Mucosa of gallbladder (tissue), 1 donor: ENCODE data around the gene TUBG2. TPM values are rescaled to one million over a fixed set of nuclear protein-coding genes. Genes with fewer than 3 reads are reported as not detected.

Source experiments
- DNase-seq: peaks from one replicate; pipeline ENCODE4 v3.0.0-alpha.2; 2020; ENCODE audit warnings: low spot score
- total RNA-seq: library from RNA; stranded (reverse); gene quantifications from one replicate; pipeline ENCODE4 v1.2.1, GENCODE V29; 2021
- donor health status: DM: no; HTN: no; CAD: no.

Gene TUBG2
- total RNA-seq, 1 donor from 2014 or later, result 30.8 TPM

DNA sequence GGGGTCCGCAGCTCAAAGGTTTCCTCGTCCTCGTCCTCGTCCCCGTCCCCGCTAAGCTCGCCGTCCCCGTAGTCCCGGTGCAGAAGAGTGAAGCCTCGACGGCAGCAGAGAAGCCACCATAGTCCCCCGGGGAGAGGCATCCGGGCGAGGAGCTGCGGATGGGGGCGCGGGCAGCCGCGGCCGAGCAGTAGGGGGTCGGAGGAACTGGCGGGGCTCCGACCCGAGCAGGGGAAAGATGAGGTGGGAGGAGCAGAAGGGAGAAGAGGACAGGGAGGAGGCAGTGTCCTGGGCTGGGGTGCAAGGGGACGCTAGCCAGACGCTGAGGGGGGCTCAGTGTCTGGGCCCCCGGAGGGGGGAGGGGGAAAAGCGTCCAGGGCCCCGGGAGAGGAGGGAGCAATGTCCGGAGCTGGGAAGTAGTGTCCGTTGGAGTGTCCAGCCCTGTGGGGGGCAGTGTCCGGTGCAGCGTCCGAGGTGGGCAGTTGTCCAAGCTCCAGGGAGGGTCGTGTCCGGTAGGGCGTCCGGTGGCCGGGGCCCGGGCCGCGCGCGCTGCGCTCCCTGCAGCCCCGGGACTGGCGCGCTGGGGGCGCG, 17.4 kb downstream of the TUBG2 start, which contains the start of gene PLEKHH3:
TSS of gene PLEKHH3 (minus strand) at position 571 of the 588 bp plus-strand sequence. CDS start at position 140, 431 bp downstream.
- DNase-seq, result no peak

DNA sequence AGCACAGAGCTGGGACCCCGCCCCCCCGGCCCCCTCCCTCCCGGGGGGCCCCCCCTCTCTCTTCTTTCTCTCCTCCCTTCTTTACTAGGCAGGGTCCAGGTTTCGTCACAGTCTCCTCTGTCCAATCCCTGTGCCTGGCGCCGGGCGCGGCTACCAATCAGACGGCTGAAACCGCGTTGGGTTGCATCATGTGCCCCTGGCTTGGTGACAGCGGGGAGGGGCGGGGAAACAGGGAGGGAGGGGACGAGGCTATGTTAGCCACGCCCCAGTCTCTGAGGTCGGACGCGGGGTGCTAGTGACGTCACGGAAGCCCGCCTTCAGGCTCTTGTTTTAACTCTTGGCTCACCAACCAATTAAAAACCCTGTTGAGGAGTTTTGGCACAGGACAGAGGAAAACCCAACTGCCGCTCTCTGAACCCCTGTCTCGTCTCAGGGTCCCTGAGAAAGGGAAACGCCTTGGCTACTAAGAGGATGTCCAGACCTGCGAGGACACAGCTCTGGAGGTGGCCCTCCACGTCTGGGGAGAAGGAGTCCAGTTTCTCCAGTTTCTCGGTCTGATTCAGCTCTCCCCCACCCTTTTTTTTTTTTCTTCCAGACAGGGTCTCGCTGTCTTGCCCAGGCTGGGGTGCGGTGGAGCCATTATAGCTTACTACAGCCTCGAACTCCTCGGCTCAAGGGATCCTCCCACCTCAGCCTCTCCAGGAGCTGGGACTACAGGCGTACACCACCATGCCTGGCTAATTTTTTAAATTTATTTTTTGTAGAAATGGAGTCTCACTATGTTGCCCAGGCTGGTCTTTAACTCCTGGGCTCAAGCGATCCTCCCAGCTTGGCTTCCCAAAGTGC, 18.2 kb downstream of the TUBG2 start:
- peak; percentile 100 for DNase-seq

DNA sequence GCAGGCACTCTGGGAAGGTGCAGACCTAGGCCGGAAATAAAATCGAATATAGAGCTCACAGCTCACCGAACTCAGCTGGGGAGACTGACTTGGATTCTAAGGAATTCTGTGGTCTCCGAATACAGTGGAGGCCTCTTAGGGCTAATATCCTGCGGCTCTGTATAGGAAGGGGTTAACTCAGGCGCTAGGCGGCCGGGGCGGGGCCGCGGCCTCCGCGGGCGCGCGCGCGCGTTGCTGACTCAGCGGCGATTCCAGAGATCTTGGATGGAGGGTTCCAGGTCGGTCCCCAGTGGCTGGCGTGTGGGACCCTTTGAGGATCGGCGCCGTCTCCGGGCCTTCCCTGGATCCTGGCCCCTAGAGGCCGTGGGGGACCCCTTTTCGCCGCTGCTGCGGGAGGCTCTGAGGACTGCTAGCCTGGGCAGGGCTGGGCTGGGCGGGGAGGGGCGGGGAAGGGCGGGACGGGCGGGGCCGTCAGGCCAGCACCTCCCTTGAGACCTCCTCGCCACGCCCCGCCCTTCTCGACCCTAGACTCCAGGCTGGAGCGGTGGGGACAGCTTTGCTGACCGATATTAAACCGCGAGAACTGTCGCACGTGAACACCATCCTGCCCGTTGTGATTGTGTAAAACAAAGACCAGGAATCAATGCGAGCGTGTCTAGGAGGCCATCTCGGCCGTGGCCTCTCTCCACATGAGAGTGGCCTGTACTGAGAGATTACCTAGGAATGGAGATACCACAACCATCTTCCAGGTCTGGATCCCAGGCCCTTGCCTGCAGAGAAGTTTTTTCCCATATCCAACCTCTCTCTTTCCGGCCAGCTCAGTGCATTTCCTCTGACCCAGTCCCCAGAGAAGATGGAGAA, 19.1 kb downstream of the TUBG2 start:
- DNase-seq, result peak; percentile 84

- DNase-seq, result peak; percentile 36
Observed at GRCh38 chr17:42678951-42679491, 19.9 kb downstream of the TUBG2 start.

DNA sequence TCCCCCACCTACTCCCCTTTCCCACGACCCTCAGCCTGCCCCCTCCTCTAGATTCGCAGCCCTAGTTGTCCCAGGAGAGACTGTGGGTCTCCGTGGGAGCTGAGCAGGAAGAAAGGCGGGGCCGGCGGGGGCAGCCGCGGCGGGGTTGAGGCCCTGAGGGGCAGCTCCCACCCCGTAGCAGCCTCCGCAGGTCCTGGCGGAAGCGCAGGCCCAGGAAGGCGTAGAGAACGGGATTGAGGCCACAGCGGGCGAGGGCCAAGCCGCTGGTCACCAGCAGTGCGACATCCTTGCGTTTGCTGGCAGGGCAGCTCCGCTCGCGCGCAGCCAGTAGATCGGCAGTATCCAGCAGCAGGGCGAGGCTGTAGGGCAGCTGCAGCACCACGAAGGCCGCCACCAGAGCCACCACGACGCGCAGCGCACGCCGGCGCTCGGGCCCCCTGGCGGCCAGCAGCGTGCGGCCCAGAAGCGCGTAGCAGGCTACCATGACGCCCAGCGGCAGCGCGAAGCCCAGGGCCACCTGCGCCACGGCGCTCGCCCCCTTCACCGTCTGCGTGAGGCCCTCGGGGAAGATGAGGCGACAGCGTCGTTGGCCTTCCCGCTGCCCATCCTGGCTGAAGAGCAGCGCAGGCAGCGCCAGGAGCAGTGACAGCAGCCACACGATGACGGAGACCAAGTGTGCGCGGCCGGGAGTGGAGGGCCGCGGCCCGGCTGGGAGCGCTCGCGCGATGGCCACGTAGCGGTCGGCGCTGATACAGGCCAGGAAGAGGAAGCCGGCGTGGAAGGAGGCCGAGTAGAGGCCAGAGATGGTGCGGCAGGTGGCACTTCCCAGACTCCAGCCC, 20.6 kb downstream of the TUBG2 start:
- peak; percentile 78 for DNase-seq

GRCh38 chr17:42680331-42680808, 21.3 kb downstream of the TUBG2 start:
- no peak for DNase-seq

- no peak for DNase-seq
Observed at GRCh38 chr17:42681976-42682721, 23.1 kb downstream of the TUBG2 start, which contains the start of gene CNTNAP1. TSS of gene CNTNAP1 (plus strand) at chr17:42682531. CDS start at chr17:42682830, 299 bp downstream.

- no peak for DNase-seq
Observed at GRCh38 chr17:42682722-42683403, 23.8 kb downstream of the TUBG2 start.

DNA sequence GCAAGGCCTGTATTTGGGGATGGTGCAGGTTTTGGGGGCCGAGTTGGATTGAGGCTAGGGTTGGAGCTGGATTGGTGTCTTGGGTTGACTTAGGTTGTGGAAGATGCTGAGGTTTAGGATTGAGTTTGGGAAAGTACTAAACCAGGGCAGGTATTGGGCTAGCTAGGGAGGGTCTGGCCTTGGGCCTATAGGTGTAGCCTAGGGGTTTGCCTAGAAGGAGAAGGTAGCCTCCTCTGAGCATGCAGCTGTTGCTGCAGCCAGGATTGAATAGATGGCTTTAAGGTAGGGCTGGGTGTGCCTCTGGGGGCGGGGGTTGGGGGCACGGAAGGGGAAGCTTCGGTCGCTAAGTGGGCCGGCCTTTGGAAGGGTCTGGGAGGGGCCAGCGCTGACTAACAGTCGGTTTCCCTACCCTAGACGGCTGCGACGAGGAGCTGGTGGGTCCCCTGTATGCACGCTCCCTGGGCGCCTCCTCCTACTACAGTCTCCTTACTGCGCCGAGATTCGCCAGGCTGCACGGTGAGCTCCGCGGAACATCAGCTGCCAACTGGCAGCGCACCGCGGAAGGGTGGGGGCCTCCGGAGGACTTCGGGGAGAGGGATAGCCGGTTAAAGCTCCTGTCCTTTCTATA, 24.4 kb downstream of the TUBG2 start:
- no peak for DNase-seq

DNA sequence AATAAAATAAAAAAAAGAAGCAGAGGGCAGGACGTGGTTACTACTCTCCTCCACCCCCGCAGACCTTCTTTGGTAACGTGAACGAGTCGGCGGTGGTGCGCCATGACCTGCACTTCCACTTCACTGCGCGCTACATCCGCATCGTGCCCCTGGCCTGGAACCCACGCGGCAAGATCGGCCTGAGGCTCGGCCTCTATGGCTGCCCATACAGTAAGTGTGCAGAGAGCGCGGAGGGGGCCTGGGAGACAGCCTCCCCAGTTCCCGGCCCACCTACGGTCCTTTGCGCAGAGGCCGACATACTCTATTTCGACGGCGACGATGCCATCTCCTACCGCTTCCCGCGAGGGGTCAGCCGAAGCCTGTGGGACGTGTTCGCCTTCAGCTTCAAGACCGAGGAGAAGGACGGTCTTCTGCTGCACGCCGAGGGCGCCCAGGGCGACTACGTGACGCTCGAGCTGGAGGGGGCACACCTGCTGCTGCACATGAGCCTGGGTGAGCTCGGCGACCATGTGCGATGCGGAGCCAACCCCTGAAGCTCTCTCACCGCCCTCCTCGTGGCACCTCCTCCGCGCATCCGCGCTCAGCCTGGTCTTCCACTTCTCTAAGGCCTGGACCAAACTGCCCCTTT, 26.0 kb downstream of the TUBG2 start:
- no peak for DNase-seq

DNA sequence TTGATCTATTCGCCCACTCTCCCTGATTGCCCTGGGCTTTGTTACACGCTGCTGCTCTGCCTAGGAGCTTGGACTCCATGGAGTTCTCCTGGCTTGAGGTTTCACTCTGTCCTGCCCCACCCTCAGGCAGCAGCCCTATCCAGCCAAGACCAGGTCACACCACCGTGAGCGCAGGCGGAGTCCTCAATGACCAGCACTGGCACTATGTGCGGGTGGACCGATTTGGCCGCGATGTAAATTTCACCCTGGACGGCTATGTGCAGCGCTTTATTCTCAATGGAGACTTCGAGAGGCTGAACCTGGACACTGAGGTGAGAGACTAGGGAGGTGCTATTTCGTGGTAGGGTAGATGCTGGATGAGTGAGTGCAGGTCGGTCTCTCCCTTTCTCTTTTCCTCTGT, 26.7 kb downstream of the TUBG2 start:
- DNase-seq, result no peak

- DNase-seq, result no peak
Observed at GRCh38 chr17:42686520-42687128, 27.5 kb downstream of the TUBG2 start.

- DNase-seq, result no peak
Observed at GRCh38 chr17:42687707-42688320, 28.7 kb downstream of the TUBG2 start.

DNA sequence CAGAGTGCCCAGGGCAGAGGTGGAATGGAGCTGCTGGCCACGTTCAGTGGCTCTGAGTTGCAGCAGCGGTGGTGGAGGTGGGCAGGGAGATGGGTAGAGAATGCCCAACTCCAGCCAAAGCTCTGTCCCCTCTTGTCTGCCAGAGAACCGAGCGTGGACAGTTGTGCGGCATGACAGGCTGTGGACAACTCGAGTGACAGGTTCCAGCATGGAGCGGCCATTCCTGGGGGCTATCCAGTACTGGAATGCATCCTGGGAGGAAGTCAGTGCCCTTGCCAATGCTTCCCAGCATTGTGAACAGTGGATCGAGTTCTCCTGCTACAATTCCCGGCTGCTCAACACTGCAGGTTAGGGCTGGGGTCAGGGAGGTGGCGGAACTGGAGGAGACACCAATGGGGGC, 31.5 kb downstream of the TUBG2 start:
- DNase-seq, result no peak

- DNase-seq, result no peak
Observed at GRCh38 chr17:42691021-42691545, 32.0 kb downstream of the TUBG2 start.

- DNase-seq, result no peak
Observed at GRCh38 chr17:42692489-42692888, 33.4 kb downstream of the TUBG2 start.

- no peak for DNase-seq
Observed at GRCh38 chr17:42694524-42694923, 35.4 kb downstream of the TUBG2 start.
